ENCODE data around the gene RFX2. TPM values are rescaled to one million over a fixed set of nuclear protein-coding genes. Genes with fewer than 3 reads are reported as not detected.

The RFX2 gene
- total RNA-seq, 2 donors from 2014 or later: 6.6 to 11.0 TPM

DNA sequence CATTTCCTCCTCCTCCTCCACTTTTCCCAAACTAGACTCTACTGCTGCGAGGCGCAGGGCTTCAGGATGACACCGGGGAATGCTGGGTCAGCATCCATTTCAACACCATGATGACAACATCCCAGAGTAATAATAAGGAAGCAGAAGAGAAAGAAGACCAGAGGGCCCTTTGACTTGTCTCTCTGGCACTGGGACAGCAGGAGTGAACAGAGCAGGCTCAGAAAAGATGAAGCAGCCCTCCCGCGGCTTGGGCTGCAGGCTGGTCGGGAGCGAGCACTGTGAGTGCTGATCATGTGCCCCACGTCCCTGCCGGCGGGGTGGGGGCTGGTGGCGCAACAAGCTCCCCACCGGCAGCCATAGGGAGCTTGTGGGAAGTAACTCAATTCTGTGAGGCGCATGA lies 162.9 kb downstream of the RFX2 start:
- Mint-ChIP-seq H3K4me3 (no peak overlapping the region), H3K36me3 (ENCODE audit: low read depth) (peaks cover 28% of the 10 kb centered on the region), H3K27ac (no peak overlapping the region), H3K9me3 (no peaks in the 10 kb centered on the region), H3K4me1 (peaks cover 39% of the 10 kb centered on the region), H3K27me3 (ENCODE audit: insufficient read depth) (no peaks in the 10 kb centered on the region)
- DNase-seq: no peak
- no peak overlapping the region for H3K4me3 ChIP-seq (ENCODE audit: low read length)
- TF ChIP-seq, protein P1, sequence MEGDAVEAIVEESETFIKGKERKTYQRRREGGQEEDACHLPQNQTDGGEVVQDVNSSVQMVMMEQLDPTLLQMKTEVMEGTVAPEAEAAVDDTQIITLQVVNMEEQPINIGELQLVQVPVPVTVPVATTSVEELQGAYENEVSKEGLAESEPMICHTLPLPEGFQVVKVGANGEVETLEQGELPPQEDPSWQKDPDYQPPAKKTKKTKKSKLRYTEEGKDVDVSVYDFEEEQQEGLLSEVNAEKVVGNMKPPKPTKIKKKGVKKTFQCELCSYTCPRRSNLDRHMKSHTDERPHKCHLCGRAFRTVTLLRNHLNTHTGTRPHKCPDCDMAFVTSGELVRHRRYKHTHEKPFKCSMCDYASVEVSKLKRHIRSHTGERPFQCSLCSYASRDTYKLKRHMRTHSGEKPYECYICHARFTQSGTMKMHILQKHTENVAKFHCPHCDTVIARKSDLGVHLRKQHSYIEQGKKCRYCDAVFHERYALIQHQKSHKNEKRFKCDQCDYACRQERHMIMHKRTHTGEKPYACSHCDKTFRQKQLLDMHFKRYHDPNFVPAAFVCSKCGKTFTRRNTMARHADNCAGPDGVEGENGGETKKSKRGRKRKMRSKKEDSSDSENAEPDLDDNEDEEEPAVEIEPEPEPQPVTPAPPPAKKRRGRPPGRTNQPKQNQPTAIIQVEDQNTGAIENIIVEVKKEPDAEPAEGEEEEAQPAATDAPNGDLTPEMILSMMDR (conservative IDR thresholded peaks at IDR 0.05): no peak
- H3K27me3 ChIP-seq (ENCODE audit: control insufficient read depth, insufficient read depth, low read length, poor library complexity, severe bottlenecking): no peaks in the 10 kb centered on the region
- peaks cover 25% of the 10 kb centered on the region for H3K36me3 ChIP-seq (ENCODE audit: control insufficient read depth, insufficient read depth, low read length)
- H3K9ac ChIP-seq (ENCODE audit: extremely low read depth, low read length, poor library complexity, severe bottlenecking): no peak overlapping the region
- WGBS, 2 experiments (ENCODE audit: insufficient coverage in 1 of 2, insufficient read length in 1 of 2): 75 to 89% methylated on average over 7 to 13 of the region's 13 CpGs
- no peaks in the 10 kb centered on the region for H3K9me3 ChIP-seq (ENCODE audit: control insufficient read depth, low read length)
- no peak overlapping the region for H3K27ac ChIP-seq (ENCODE audit: low read depth, low read length)
- H3K4me1 ChIP-seq (ENCODE audit: control insufficient read depth, insufficient read depth, low read length): peaks cover 24% of the 10 kb centered on the region

DNA sequence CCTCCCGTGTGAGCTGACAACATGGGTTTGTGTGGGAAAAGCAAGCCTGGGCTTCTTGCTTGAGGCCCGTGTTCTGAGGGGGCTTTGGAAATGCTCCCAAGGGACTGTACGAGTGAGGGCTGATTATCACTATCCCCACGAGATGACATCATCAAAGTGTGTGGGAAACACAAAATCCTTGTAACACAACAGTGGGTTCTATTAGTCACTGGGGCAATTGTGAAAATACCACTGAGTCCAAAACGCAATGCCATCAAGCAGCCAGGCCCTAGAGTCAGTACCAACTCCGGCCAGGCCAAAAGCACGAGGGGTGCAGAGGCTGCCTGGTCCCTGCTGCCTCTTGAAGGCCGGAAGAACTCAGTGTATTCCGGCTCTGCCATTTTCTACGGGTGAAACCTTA lies 166.7 kb downstream of the RFX2 start:
- Mint-ChIP-seq H3K27ac (peak overlapping the region; percentile 30), H3K4me3 (no peak overlapping the region), H3K9me3 (no peaks in the 10 kb centered on the region), H3K4me1 (peaks cover 1% of the 10 kb centered on the region), H3K36me3 (ENCODE audit: low read depth) (peaks cover 49% of the 10 kb centered on the region), H3K27me3 (ENCODE audit: insufficient read depth) (no peaks in the 10 kb centered on the region)
- H3K36me3 ChIP-seq (ENCODE audit: control insufficient read depth, insufficient read depth, low read length): peaks cover 42% of the 10 kb centered on the region
- TF ChIP-seq, protein P1 (conservative IDR thresholded peaks at IDR 0.05): no peak
- DNase-seq: no peak
- no peaks in the 10 kb centered on the region for H3K9me3 ChIP-seq (ENCODE audit: control insufficient read depth, low read length)
- H3K4me1 ChIP-seq (ENCODE audit: control insufficient read depth, insufficient read depth, low read length): no peaks in the 10 kb centered on the region
- H3K27ac ChIP-seq (ENCODE audit: low read depth, low read length): no peak overlapping the region
- WGBS, 2 experiments (ENCODE audit: insufficient coverage in 1 of 2, insufficient read length in 1 of 2): 80 to 86% methylated on average over 10 of the region's 10 CpGs
- H3K27me3 ChIP-seq (ENCODE audit: control insufficient read depth, insufficient read depth, low read length, poor library complexity, severe bottlenecking): no peaks in the 10 kb centered on the region
- H3K9ac ChIP-seq (ENCODE audit: extremely low read depth, low read length, poor library complexity, severe bottlenecking): no peak overlapping the region
- no peak overlapping the region for H3K4me3 ChIP-seq (ENCODE audit: low read length)

Other genes starting within 250 kb of the RFX2 start
- gene FUT5, start 240.0 kb downstream of the RFX2 start, total RNA-seq: 1 to 10 TPM in 1 of 2 donors, not detected in 1; 1.3 TPM
- gene NDUFA11, start 206.7 kb downstream of the RFX2 start, total RNA-seq: 100 to 1,000 TPM; 242 to 269 TPM
- gene VMAC, start 205.6 kb downstream of the RFX2 start, total RNA-seq: 1 to 10 TPM; 5.9 TPM
- gene CAPS, start 196.2 kb downstream of the RFX2 start, total RNA-seq: 1 to 10 TPM; 6.6 to 6.7 TPM
- gene RANBP3, start 132.4 kb downstream of the RFX2 start, total RNA-seq: 10 to 100 TPM; 77.4 to 81.4 TPM
- not detected for gene ACSBG2, start 25.2 kb upstream of the RFX2 start, total RNA-seq
- 10 to 100 TPM; 50.1 to 51.8 TPM for gene MLLT1, start 169.5 kb upstream of the RFX2 start, total RNA-seq
- not detected for gene ACER1, start 223.1 kb upstream of the RFX2 start, total RNA-seq

All from endodermal cell (in vitro differentiated cells).